SK-N-SH (cell line): ENCODE measurements around the gene ZHX3.

ENCODE experiments used
- CHD2 ChIP-seq: fragments of 150-350 bp; IDR thresholded peaks from 2 replicates; pipeline ENCODE4 v1.6.1; 2018; ENCODE audit warnings: low read length; ENCODE audit not compliant: partially characterized antibody
- GABPA ChIP-seq: IDR thresholded peaks from 2 replicates; pipeline ENCODE4 v1.4.0; 2012; ENCODE audit warnings: low read depth, mild to moderate bottlenecking
- RAD21 ChIP-seq: IDR thresholded peaks from 2 replicates; pipeline ENCODE4 v1.6.1; 2012; ENCODE audit warnings: mild to moderate bottlenecking, low read length
- TF ChIP-seq, protein P1 (sequence below): fragments of 200-600 bp; sonication (generic); IDR thresholded peaks from 2 replicates; pipeline ENCODE4 v1.6.1; 2017; ENCODE audit warnings: antibody characterized with exemption, mild to moderate bottlenecking, moderate library complexity

GRCh38 chr20:41133709-41134361 lies 183.7 kb downstream of the ZHX3 start:
- TF ChIP-seq RAD21 = no peak
- no peak for TF ChIP-seq CHD2
- TF ChIP-seq, protein P1, sequence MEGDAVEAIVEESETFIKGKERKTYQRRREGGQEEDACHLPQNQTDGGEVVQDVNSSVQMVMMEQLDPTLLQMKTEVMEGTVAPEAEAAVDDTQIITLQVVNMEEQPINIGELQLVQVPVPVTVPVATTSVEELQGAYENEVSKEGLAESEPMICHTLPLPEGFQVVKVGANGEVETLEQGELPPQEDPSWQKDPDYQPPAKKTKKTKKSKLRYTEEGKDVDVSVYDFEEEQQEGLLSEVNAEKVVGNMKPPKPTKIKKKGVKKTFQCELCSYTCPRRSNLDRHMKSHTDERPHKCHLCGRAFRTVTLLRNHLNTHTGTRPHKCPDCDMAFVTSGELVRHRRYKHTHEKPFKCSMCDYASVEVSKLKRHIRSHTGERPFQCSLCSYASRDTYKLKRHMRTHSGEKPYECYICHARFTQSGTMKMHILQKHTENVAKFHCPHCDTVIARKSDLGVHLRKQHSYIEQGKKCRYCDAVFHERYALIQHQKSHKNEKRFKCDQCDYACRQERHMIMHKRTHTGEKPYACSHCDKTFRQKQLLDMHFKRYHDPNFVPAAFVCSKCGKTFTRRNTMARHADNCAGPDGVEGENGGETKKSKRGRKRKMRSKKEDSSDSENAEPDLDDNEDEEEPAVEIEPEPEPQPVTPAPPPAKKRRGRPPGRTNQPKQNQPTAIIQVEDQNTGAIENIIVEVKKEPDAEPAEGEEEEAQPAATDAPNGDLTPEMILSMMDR = no peak
- TF ChIP-seq GABPA = no peak
